Stimulated activated CD8-positive, alpha-beta memory T cell treated with anti-CD3 and anti-CD28 coated beads, Interleukin-4, amount 100 ng/mL, for 1 hour (primary cell): ENCODE measurements around the gene ANKMY1.
"Not testable (repeated sequence)": the region's sequence is repeated elsewhere in the genome, so short reads cannot be mapped to it uniquely, and the experiment has no call there.

Experiments
- DNase-seq, 2 donors: peaks; one replicate each; pipeline ENCODE4 v3.0.0-alpha.2; 2020; ENCODE audit warnings: low read depth in 2 of 2, low spot score in 1 of 2

Gene ANKMY1

GRCh38 chr2:240555541-240556250, 2.1 kb downstream of the ANKMY1 start:
- DNase-seq: no peak

- no peak for DNase-seq
Measured at GRCh38 chr2:240554767-240555493, 2.9 kb downstream of the ANKMY1 start.

- DNase-seq: no peak
Measured at GRCh38 chr2:240553956-240554480, 3.8 kb downstream of the ANKMY1 start.

DNA sequence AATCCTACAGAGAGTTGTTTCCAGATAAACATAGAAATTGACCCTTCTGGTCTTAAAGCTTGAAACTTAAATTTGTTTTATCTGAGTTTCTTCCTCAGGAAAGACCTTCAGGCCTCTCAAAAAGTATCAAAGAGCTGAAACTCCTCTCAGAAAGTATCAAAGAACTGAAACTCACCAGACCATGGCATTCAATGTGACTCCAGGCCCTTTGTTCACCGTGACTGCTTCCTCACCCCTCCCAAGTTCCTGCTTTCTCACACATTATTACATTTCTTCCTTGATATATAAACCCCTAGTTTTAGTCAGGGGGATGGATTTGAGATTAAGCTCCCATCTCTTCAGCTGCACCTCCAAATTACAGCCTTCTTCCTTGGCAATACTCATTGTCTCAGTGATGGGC, 6.0 kb downstream of the ANKMY1 start:
- no peak for DNase-seq

GRCh38 chr2:240551288-240551687, 6.5 kb downstream of the ANKMY1 start:
- no peak for DNase-seq

DNA sequence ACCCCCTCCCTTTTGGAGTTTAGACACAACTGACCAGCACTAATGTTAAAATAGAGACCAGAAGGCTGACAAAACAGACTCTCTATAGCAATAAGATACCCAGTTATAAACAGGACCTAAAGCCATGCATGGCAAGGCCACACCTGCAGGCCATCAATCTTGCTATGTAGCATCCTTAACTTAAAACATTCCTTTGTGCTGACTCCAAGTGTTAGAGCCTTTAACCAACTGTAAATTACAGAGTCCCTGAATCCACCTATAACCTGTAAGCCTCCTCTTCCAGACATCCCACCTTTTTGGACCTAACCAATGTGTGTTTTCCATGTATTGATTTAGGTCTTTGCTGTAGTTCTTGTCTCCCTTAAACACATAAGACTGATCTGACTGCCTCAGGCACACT, 17.9 kb downstream of the ANKMY1 start:
- DNase-seq: no peak

DNA sequence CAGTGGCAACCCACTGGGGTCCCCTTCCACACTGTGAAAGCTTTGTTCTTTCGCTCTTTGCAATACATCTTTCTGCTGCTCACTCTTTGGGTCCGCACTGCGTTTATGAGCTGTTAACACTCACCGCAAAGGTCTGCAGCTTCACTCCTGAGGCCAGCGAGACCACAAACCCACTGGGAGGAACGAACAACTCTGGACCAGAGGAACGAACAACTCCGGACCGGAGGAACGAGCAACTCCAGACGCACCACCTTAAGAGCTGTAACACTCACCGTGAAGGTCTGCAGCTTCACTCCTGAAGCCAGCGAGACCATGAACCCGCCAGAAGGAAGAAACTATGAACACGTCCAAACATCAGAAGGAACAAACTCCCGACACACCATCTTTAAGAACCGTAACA, 18.7 kb downstream of the ANKMY1 start:
- not testable (repeated sequence) for DNase-seq

DNA sequence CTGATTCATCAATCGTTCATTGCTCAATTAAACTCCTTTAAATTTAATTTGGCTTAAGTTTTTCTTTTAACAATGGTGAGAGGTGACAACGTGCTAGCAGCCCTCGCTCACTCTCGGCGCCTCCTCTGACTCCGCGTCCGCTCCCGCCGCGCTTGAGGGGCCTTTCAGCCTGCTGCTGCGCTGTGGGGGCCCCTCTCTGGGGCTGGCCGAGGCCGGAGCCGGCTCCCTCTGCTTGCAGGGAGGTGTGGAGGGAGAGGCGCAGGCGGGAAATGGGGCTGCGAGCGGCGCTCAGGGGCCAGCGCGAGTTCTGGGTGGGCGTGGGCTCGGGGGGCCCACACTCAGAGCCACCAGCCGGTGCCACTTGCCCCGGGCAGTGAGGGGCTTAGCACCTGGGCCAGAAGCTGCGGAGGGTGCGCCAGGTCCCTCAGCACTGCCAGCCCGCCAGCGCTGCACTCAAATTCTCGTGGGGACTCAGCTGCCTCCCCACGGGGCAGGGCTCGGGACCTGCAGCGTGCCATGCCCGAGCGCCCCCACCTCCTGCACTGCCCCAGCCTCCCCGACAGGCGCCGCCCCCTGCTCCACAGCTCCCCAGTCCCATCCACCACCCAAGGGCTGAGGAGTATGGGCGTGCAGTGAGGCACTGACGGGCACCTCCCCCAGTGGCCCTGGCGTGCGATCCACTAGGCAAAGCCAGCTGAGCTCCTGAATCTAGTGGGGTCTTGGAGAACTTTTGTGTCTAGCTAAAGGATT, 19.6 kb downstream of the ANKMY1 start:
- DNase-seq: no peak

- no peak for DNase-seq
Measured at GRCh38 chr2:240532031-240532775, 25.6 kb downstream of the ANKMY1 start.

DNA sequence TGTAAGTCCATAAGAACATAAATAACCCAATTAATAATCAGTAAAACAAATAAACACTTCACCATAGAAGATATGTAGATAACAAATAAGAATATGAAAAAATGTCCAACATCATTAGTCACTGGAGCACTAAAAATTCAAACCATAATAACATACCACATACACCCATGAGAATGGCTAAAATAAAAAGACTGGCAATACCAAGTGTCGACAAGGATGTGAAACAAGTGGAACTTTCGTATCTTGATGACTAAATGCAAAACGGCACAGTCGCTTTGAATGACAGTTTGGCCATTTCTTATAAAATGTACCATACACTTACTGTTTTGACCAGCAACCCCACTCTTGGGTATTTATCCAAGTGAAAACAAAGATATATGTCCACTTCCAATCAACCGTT, 26.8 kb downstream of the ANKMY1 start:
- DNase-seq: no peak

- no peak for DNase-seq
Measured at GRCh38 chr2:240530181-240530580, 27.6 kb downstream of the ANKMY1 start.

DNA sequence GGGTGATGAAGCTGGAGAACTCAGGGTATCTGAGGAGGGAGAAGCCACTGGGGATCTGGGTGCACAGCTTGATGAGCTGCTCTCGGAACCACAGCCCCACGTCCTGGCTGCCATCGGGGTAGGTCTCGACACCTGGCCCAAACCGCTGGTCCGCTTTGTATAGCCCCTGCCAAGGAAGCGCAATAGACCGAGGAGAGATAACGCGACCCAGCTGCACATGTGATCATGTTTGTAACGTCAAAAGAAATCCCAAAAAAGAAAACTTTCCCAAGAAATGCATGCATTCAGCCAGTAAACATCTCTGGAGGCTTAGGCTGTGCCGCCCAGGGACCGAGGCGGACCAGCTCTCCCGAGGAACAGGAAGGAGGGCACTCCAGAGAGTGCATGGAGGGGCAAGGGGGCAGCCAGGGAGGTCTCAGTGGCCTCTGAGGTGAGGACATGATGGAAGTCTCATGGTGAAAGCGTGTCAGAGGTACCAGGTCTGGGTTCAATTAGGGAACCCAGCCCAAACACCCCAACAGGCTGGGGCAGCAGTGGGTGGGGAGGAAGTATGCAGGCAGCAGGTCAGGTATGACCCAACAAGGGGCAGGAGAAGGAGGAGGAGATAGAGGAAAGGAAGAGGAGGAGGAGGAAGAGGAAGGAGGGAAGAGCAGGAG, 28.3 kb downstream of the ANKMY1 start:
- no peak for DNase-seq

DNA sequence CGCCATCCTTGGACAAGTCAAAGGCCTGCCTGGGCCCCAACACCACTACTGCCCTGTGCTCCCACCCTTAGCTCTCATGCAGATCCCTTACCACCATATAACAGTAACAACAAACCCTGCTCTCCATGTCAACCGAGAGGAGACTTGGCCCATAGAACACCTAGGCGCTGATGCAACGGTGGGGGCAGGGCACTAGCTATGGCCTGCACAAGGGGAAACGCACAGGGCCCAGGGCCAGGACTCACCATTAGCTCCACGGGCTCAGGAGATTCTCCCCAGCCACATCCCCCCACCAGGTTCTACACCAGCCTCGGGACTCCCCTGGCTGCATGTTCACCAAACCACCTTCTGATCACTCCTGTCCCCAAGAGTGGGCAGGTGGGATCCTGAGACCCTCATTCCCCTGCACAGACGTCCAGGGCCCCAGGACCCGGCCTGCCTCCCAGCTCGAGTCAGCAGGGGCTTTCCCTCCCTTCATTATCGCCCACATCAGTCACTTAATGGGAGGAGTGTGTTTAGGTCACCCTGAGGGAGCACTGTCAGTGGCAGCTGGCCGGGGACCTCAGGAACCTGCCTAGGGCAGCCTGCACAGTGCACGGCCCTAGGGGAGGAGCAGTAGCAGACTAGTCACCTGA, 29.3 kb downstream of the ANKMY1 start:
- DNase-seq: no peak

DNA sequence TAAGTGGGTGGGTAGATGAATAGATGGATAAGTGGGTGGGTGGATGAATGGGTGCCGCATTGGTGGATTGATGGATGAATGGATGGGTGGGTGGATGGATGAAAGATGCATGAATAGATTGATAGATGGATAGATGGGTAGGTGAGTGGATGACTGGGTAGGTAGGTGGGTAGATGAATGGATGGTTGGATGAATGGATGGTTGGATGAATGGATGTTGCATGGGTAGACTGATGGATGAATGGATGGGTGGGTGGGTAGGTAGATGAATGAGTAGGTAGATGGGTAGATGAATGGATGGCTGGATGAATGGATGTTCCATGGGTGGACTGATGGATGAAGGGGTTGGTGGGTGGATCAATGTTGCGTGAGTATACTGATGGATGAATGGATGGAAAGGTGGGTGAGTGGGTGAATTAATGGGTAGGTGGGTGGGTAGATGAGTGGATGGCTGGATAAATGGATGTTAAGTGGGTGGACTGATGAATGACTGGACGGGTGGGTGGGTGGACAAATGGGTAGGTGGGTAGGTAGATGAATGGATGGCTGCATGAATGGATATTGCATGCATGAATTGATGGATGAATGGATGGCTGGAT, 30.5 kb downstream of the ANKMY1 start:
- no peak for DNase-seq

DNA sequence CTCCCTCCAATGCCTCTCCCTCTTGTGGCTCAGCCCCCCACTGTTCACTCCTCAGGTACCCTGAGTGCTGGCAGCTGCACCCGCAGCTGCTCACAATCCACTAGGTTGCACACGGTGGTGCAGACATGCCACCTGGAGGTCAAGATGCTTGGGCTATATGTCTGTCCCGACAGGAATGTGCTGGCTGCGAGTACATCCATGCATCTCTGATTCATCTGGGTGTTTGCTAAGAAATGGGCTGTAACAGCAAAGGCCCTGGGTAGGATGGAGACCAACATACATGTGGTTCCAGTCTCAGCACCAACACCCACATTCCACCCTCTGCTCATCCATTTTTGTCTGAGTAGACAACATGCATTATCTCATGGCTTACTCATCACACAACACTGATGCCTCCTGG, 31.3 kb downstream of the ANKMY1 start:
- no peak for DNase-seq

- DNase-seq: no peak
Measured at GRCh38 chr2:240525802-240526201, 32.0 kb downstream of the ANKMY1 start.

DNA sequence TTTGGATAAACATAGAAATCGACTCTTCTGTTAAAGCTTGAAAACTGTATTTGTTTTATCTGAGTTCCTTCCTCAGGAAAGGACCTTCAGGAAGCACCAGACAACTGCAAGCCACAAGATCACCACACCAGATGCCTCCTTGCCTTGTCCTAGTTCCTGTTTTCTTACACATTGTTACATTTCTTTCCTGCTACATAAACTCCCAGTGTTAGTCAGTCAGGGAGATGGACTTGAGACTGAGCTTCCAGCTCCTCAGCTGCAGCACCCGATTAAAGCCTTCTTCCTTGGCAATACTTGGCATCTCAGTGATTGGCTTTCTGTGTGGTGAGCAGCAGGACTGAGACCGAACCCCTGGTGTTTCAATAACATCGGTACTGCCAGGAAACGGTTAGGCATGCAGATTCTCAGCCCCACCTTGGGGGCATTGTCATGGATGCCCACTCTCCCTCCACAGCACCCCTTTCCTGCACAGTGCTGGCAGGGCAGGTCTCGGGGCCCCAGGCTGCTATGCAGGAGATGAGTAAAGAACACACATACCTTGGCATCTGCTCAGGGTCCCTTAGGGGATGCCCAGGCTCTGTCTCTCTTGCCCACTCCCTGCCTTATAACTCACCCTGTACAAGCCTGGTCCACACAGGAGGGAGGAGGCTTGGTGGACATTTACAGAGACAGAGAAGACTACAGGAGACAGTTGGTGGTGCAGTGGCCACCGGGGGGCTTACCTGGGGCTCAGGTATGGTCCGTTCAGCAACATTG, 32.6 kb downstream of the ANKMY1 start:
- DNase-seq: no peak

GRCh38 chr2:240523451-240524281, 34.1 kb downstream of the ANKMY1 start:
- DNase-seq: no peak
